SU-DHL-6 (cell line): ENCODE measurements around the gene STOML3.

ENCODE experiments used
- EZH2phosphoT487 ChIP-seq: fragments of 200-600 bp; sonication (generic), shearing (Covaris generic); conservative IDR thresholded peaks from 2 replicates; pipeline ENCODE4 v1.6.1; 2018; ENCODE audit warnings: mild to moderate bottlenecking, antibody characterized with exemption, low read length, moderate library complexity, mixed read lengths
- TF ChIP-seq, protein P1 (sequence below): fragments of 200-600 bp; sonication (generic); IDR thresholded peaks from one replicate; pipeline ENCODE4 v1.5.1; 2017; ENCODE audit warnings: antibody characterized with exemption, mild to moderate bottlenecking, low read length, moderate library complexity; ENCODE audit not compliant: insufficient read depth, poor library complexity, severe bottlenecking

GRCh38 chr13:39023316-39023715 lies 32.7 kb upstream of the STOML3 start:
- TF ChIP-seq, protein P1, sequence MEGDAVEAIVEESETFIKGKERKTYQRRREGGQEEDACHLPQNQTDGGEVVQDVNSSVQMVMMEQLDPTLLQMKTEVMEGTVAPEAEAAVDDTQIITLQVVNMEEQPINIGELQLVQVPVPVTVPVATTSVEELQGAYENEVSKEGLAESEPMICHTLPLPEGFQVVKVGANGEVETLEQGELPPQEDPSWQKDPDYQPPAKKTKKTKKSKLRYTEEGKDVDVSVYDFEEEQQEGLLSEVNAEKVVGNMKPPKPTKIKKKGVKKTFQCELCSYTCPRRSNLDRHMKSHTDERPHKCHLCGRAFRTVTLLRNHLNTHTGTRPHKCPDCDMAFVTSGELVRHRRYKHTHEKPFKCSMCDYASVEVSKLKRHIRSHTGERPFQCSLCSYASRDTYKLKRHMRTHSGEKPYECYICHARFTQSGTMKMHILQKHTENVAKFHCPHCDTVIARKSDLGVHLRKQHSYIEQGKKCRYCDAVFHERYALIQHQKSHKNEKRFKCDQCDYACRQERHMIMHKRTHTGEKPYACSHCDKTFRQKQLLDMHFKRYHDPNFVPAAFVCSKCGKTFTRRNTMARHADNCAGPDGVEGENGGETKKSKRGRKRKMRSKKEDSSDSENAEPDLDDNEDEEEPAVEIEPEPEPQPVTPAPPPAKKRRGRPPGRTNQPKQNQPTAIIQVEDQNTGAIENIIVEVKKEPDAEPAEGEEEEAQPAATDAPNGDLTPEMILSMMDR, result no peak
- no peak for TF ChIP-seq EZH2phosphoT487
